PFSK-1 (cell line): ENCODE results near the gene ECEL1.

Experiments
- FOXP2 ChIP-seq: optimal IDR thresholded peaks from 2 replicates; pipeline ENCODE3; 2011; ENCODE audit warnings: borderline replicate concordance, control low read depth, inconsistent platforms; ENCODE audit not compliant: insufficient read depth; ENCODE audit errors: extremely low read length, extremely low read depth
- POLR2AphosphoS5 ChIP-seq: IDR thresholded peaks from 2 replicates; pipeline ENCODE4 v1.6.1; 2012; ENCODE audit warnings: low read depth, mild to moderate bottlenecking, control low read depth, low read length, moderate library complexity
- SIN3A ChIP-seq: IDR thresholded peaks from 2 replicates; pipeline ENCODE4 v1.6.1; 2012; ENCODE audit warnings: mild to moderate bottlenecking, low read length, moderate library complexity, borderline replicate concordance; ENCODE audit not compliant: insufficient read depth
- TAF1 ChIP-seq: IDR thresholded peaks from 2 replicates; pipeline ENCODE4 v1.6.1; 2012; ENCODE audit warnings: low read length, control low read depth, borderline replicate concordance; ENCODE audit not compliant: insufficient read depth
- TF ChIP-seq, protein P1 (sequence below), 2 experiments: IDR thresholded peaks; 2 replicates each; pipeline versions ENCODE4 v1.6.1 to v1.8.0; 2011 to 2012; ENCODE audit warnings: low read depth in 2 of 2, low read length in 2 of 2, control low read depth in 1 of 2, inconsistent platforms in 1 of 2, mild to moderate bottlenecking in 1 of 2, moderate library complexity in 1 of 2; ENCODE audit not compliant: insufficient read depth in 1 of 2

The ECEL1 gene

GRCh38 chr2:232522623-232523401 lies 35.2 kb upstream of the ECEL1 start:
- TF ChIP-seq, protein P1, sequence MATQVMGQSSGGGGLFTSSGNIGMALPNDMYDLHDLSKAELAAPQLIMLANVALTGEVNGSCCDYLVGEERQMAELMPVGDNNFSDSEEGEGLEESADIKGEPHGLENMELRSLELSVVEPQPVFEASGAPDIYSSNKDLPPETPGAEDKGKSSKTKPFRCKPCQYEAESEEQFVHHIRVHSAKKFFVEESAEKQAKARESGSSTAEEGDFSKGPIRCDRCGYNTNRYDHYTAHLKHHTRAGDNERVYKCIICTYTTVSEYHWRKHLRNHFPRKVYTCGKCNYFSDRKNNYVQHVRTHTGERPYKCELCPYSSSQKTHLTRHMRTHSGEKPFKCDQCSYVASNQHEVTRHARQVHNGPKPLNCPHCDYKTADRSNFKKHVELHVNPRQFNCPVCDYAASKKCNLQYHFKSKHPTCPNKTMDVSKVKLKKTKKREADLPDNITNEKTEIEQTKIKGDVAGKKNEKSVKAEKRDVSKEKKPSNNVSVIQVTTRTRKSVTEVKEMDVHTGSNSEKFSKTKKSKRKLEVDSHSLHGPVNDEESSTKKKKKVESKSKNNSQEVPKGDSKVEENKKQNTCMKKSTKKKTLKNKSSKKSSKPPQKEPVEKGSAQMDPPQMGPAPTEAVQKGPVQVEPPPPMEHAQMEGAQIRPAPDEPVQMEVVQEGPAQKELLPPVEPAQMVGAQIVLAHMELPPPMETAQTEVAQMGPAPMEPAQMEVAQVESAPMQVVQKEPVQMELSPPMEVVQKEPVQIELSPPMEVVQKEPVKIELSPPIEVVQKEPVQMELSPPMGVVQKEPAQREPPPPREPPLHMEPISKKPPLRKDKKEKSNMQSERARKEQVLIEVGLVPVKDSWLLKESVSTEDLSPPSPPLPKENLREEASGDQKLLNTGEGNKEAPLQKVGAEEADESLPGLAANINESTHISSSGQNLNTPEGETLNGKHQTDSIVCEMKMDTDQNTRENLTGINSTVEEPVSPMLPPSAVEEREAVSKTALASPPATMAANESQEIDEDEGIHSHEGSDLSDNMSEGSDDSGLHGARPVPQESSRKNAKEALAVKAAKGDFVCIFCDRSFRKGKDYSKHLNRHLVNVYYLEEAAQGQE (IDR thresholded peaks at IDR 0.05; ENCODE audit: insufficient read depth in 1 of 2, low read depth in 2 of 2, low read length in 2 of 2), result no peak
- TF ChIP-seq FOXP2, result no peak
- no peak for TF ChIP-seq SIN3A
- TF ChIP-seq TAF1, result no peak
- no peak for TF ChIP-seq POLR2AphosphoS5

DNA sequence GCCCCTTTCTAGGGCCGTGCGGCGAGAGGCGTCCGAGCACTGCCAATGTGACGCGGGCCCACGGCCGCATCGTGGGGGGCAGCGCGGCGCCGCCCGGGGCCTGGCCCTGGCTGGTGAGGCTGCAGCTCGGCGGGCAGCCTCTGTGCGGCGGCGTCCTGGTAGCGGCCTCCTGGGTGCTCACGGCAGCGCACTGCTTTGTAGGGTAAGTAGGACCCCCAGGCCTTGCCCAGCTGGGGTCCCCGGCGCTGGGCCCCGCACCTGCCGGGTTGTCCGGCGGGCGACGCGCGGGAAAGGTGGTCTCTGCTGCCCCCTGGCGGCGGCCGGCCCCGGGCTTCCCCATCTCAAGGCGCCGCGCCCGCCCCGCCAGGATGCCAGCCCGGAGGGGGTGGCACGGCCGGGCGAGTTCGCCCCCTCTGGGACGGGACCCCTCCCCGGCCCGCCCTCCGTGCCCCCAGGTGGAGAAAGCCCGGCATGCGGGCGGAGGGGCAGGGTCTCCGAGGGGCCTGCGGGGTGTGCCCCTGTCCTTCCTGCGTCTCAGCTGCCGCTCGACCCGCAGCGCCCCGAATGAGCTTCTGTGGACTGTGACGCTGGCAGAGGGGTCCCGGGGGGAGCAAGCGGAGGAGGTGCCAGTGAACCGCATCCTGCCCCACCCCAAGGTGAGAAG lies 34.5 kb upstream of the ECEL1 start:
- TF ChIP-seq, protein P1 (IDR thresholded peaks at IDR 0.05; ENCODE audit: insufficient read depth in 1 of 2, low read depth in 2 of 2, low read length in 2 of 2), result no peak
- TF ChIP-seq TAF1 (no peak), SIN3A (no peak), FOXP2 (no peak), POLR2AphosphoS5 (no peak)

DNA sequence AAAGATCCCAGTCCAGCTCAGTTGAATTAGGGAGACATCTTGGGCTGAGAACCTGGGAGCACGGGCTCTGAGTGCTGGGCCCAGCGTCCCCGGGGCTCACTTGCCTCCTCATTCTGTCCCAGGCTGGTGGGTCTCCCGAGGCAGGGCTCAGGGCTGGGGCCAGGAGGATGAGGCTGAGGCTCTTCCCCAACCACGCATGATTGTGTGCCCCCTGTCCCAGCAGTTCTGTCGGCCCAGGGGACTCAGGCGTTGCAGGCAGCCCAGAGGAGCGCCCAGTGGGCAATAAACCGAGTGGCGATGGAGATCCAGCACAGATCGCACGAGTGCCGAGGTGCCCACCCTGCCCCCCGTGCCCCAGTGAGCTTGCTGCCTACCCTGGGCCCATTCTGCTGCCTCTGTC lies 33.5 kb upstream of the ECEL1 start:
- TF ChIP-seq TAF1 (no peak), POLR2AphosphoS5 (no peak), SIN3A (no peak), FOXP2 (no peak)
- TF ChIP-seq, protein P1 (IDR thresholded peaks at IDR 0.05; ENCODE audit: insufficient read depth in 1 of 2, low read depth in 2 of 2, low read length in 2 of 2), result no peak

DNA sequence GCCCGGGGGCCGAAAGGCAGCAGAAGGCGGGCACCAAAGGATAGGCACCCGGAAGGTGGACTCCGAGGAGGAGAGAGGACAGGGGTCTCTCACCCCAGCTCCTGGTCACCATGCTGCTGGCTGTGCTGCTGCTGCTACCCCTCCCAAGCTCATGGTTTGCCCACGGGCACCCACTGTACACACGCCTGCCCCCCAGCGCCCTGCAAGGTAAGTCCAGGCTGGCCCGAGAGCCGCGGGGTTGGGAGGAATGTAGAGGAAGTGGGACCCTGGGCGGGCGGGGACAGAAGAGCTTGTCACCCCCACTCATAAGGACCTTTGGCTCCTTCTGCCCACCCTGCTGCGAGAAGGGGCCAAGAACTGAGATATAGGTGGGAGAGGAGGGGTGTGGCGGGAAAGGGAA lies 32.9 kb upstream of the ECEL1 start:
- TF ChIP-seq FOXP2, result no peak

- TF ChIP-seq SIN3A (no peak), POLR2AphosphoS5 (no peak), FOXP2 (no peak), TAF1 (no peak)
- TF ChIP-seq, protein P1 (IDR thresholded peaks at IDR 0.05; ENCODE audit: insufficient read depth in 1 of 2, low read depth in 2 of 2, low read length in 2 of 2), result no peak
These were observed 32.2 kb upstream of the ECEL1 start, which contains the start of gene PRSS56 for GRCh38 chr2:232519581-232520438. Gene PRSS56, plus strand, starts transcription at chr2:232520388. Its CDS starts 211 bp downstream, at chr2:232520599.
